ENCODE data around the gene LHFPL3. TPM values are rescaled to one million over a fixed set of nuclear protein-coding genes. Genes with fewer than 3 reads are reported as not detected.

The LHFPL3 gene
- total and polyA plus RNA-seq, 2 donors (not counting 1 experiment from before 2014, with no cell fraction given) = not detected

DNA sequence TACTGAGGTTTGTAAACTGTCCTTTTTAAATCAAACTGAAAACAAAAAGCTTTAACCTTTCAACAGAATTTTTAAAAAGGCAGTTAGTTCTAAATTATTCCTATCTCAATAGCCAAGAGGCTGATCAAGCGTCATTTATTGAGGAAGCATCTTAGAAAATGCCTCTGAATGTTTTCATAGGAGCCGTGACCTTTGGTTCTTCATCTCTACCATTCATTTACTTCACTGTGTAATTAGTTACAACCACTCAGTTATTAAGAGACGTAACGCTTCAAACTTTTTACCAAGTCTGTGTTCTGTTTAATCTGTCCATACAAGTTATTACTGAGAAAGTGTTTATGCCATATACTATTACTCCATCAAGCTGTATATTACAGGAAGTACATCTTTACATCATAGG, 578.2 kb downstream of the LHFPL3 start:
- Histone ChIP-seq H3K27me3 (ENCODE audit: control insufficient read depth, insufficient read depth, low read length) (peaks cover 2% of the 10 kb centered on the region), H3K9ac (ENCODE audit: insufficient read depth, low read length) (no peak overlapping the region), H3K36me3 (ENCODE audit: control insufficient read depth, insufficient read depth, low read length) (no peaks in the 10 kb centered on the region), H3K79me2 (ENCODE audit: control insufficient read depth, insufficient read depth, low read length) (no peaks in the 10 kb centered on the region), H3K4me3 (replicated peaks in 1 of 4; ENCODE audit: control extremely low read depth in 1 of 4, insufficient read depth in 1 of 4, low read depth in 3 of 4, low read length in 4 of 4) (no peak overlapping the region), H2AFZ (ENCODE audit: low read length) (no peak overlapping the region), H3K27ac (ENCODE audit: insufficient read depth, low read length) (no peak overlapping the region), H3K4me1 (ENCODE audit: control insufficient read depth, extremely low read depth, insufficient read depth, low read length) (no peaks in the 10 kb centered on the region), H3K9me3 (ENCODE audit: control insufficient read depth, insufficient read depth, low read depth, low read length) (no peaks in the 10 kb centered on the region), H4K20me1 (ENCODE audit: control insufficient read depth, extremely low read depth, insufficient read depth, low read length) (no peaks in the 10 kb centered on the region), H3K4me2 (ENCODE audit: extremely low read depth, insufficient read depth, low read length) (no peak overlapping the region)
- no peak for DNase-seq (ENCODE audit: low read depth in 2 of 2)
- TF ChIP-seq EZH2 (IDR thresholded peaks at IDR 0.05; ENCODE audit: low read length, missing control alignments) = no peak
- TF ChIP-seq CTCF (conservative IDR thresholded peaks at IDR 0.05 in 1 of 2, IDR thresholded peaks at IDR 0.05 in 1 of 2; ENCODE audit: low read depth in 1 of 2, low read length in 2 of 2) = no peak

- no peak overlapping the region for H3K4me2 ChIP-seq (ENCODE audit: extremely low read depth, insufficient read depth, low read length)
- TF ChIP-seq EZH2 (IDR thresholded peaks at IDR 0.05; ENCODE audit: low read length, missing control alignments) (no peak), CTCF (conservative IDR thresholded peaks at IDR 0.05 in 1 of 2, IDR thresholded peaks at IDR 0.05 in 1 of 2; ENCODE audit: low read depth in 1 of 2, low read length in 2 of 2) (no peak)
- DNase-seq (ENCODE audit: low read depth in 2 of 2) = no peak
- no peaks in the 10 kb centered on the region for H3K9me3 ChIP-seq (ENCODE audit: control insufficient read depth, insufficient read depth, low read depth, low read length)
- no peaks in the 10 kb centered on the region for H3K79me2 ChIP-seq (ENCODE audit: control insufficient read depth, insufficient read depth, low read length)
- H4K20me1 ChIP-seq (ENCODE audit: control insufficient read depth, extremely low read depth, insufficient read depth, low read length) = no peaks in the 10 kb centered on the region
- H3K9ac ChIP-seq (ENCODE audit: insufficient read depth, low read length) = no peak overlapping the region
- H3K4me1 ChIP-seq (ENCODE audit: control insufficient read depth, extremely low read depth, insufficient read depth, low read length) = no peaks in the 10 kb centered on the region
- H3K4me3 ChIP-seq (replicated peaks in 1 of 4; ENCODE audit: control extremely low read depth in 1 of 4, insufficient read depth in 1 of 4, low read depth in 3 of 4, low read length in 4 of 4) = no peak overlapping the region
- no peaks in the 10 kb centered on the region for H3K36me3 ChIP-seq (ENCODE audit: control insufficient read depth, insufficient read depth, low read length)
- no peak overlapping the region for H3K27ac ChIP-seq (ENCODE audit: insufficient read depth, low read length)
- no peak overlapping the region for H2AFZ ChIP-seq (ENCODE audit: low read length)
- H3K27me3 ChIP-seq (ENCODE audit: control insufficient read depth, insufficient read depth, low read length) = peaks cover 2% of the 10 kb centered on the region
Measured at GRCh38 chr7:104908636-104909035, 580.2 kb downstream of the LHFPL3 start.

GRCh38 chr7:104909096-104909495, 580.7 kb downstream of the LHFPL3 start:
- no peak overlapping the region for H3K9ac ChIP-seq (ENCODE audit: insufficient read depth, low read length)

More at GRCh38 chr7:104909096-104909495, 580.7 kb downstream of the LHFPL3 start:
- Histone ChIP-seq H3K36me3 (ENCODE audit: control insufficient read depth, insufficient read depth, low read length) (no peaks in the 10 kb centered on the region), H2AFZ (ENCODE audit: low read length) (no peak overlapping the region), H3K27me3 (ENCODE audit: control insufficient read depth, insufficient read depth, low read length) (peaks cover 2% of the 10 kb centered on the region), H3K79me2 (ENCODE audit: control insufficient read depth, insufficient read depth, low read length) (no peaks in the 10 kb centered on the region), H3K9me3 (ENCODE audit: control insufficient read depth, insufficient read depth, low read depth, low read length) (no peaks in the 10 kb centered on the region), H3K4me3 (replicated peaks in 1 of 4; ENCODE audit: control extremely low read depth in 1 of 4, insufficient read depth in 1 of 4, low read depth in 3 of 4, low read length in 4 of 4) (no peak overlapping the region), H3K4me2 (ENCODE audit: extremely low read depth, insufficient read depth, low read length) (no peak overlapping the region), H3K27ac (ENCODE audit: insufficient read depth, low read length) (no peak overlapping the region), H4K20me1 (ENCODE audit: control insufficient read depth, extremely low read depth, insufficient read depth, low read length) (no peaks in the 10 kb centered on the region), H3K4me1 (ENCODE audit: control insufficient read depth, extremely low read depth, insufficient read depth, low read length) (no peaks in the 10 kb centered on the region)
- TF ChIP-seq EZH2 (IDR thresholded peaks at IDR 0.05; ENCODE audit: low read length, missing control alignments) = no peak
- no peak for DNase-seq (ENCODE audit: low read depth in 2 of 2)

Data from fibroblast of lung (primary cell).